Lower lobe of right lung (tissue), 2 donors: ENCODE results near the gene COQ4. TPM values are rescaled to one million over a fixed set of nuclear protein-coding genes. Genes with fewer than 3 reads are reported as not detected.

ENCODE experiments used
- ATAC-seq, 2 donors: fragments of 200-7000 bp; cut with Tn5 transposase; one replicate each; pipeline ENCODE4 v1.9.1; 2020 to 2022; ENCODE audit warnings: mild to moderate bottlenecking in 2 of 2, moderate library complexity in 2 of 2
- DNase-seq: peaks from one replicate; pipeline ENCODE4 v3.0.0-alpha.2; 2020
- H3K27ac ChIP-seq: fragments of 200-600 bp; one replicate; pipeline ENCODE4 v1.8.0; 2022
- H3K27me3 ChIP-seq: fragments of 200-600 bp; one replicate; pipeline ENCODE4 v1.8.0; 2022; ENCODE audit warnings: low read depth
- H3K36me3 ChIP-seq: fragments of 200-600 bp; one replicate; pipeline ENCODE4 v1.8.0; 2022; ENCODE audit warnings: mild to moderate bottlenecking
- H3K4me1 ChIP-seq: fragments of 200-600 bp; one replicate; pipeline ENCODE4 v1.8.0; 2022
- H3K4me3 ChIP-seq: fragments of 200-600 bp; one replicate; pipeline ENCODE4 v1.8.0; 2022; ENCODE audit warnings: mild to moderate bottlenecking
- H3K9me3 ChIP-seq: fragments of 200-600 bp; one replicate; pipeline ENCODE4 v1.8.0; 2022
- intact Hi-C: fragments of 100-400 bp; cut with DNase I; formaldehyde crosslinking; loops from one replicate; pipeline ENCODE4 v1.11.0; 2022
- total RNA-seq: library from RNA; stranded (reverse); fragmentation: NEBNext Ultra II Directional; extraction: Animal tissue kit (Norgen Biotek cat#: 25700); gene quantifications from one replicate; pipeline ENCODE4 v1.2.1, GENCODE V29; 2021
- TF ChIP-seq, protein P1 (sequence below): fragments of 200-600 bp; IDR thresholded peaks from one replicate; pipeline ENCODE4 v1.8.0; 2022; ENCODE audit warnings: antibody characterized with exemption, mild to moderate bottlenecking
- donor health status: DM: no; HTN: yes; CAD: no; lungs with severe emphysema.

Gene COQ4
- total RNA-seq, 1 donor from 2014 or later: 35.9 TPM

DNA sequence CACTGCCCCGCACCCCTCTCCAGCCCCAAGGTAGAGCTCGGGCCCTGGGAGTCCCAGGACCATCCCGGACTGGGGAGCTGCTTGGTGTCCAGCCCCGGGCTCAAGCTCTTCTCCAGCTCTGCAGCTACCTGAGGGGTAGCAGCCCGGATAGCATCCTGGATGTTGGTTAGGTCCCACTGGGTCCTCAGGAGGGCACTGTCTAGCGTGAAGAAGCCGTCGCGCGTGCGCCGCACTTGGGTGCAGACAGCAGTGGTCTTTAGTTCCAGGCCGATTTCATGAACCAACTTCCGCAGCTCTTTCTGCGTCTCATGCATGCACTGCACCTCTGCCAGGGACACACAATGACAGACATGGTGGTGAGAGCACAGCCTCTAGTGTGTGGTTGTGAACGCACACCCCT is 13.1 kb upstream of the COQ4 start:
- Histone ChIP-seq H3K9me3 (no peaks in the 10 kb centered on the region), H3K4me3 (no peak overlapping the region), H3K27ac (no peak overlapping the region), H3K36me3 (peaks cover 56% of the 10 kb centered on the region), H3K27me3 (no peaks in the 10 kb centered on the region), H3K4me1 (no peaks in the 10 kb centered on the region)
- DNase-seq (no peak), ATAC-seq (no peak)
- TF ChIP-seq, protein P1, sequence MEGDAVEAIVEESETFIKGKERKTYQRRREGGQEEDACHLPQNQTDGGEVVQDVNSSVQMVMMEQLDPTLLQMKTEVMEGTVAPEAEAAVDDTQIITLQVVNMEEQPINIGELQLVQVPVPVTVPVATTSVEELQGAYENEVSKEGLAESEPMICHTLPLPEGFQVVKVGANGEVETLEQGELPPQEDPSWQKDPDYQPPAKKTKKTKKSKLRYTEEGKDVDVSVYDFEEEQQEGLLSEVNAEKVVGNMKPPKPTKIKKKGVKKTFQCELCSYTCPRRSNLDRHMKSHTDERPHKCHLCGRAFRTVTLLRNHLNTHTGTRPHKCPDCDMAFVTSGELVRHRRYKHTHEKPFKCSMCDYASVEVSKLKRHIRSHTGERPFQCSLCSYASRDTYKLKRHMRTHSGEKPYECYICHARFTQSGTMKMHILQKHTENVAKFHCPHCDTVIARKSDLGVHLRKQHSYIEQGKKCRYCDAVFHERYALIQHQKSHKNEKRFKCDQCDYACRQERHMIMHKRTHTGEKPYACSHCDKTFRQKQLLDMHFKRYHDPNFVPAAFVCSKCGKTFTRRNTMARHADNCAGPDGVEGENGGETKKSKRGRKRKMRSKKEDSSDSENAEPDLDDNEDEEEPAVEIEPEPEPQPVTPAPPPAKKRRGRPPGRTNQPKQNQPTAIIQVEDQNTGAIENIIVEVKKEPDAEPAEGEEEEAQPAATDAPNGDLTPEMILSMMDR: no peak
- intact Hi-C loops: no loop called here

GRCh38 chr9:128310461-128310860 is 12.2 kb upstream of the COQ4 start:
- TF ChIP-seq, protein P1: no peak
- no peak for DNase-seq
- H3K27ac ChIP-seq: no peak overlapping the region
- intact Hi-C loops: no loop called here
- no peaks in the 10 kb centered on the region for H3K4me1 ChIP-seq
- no peak for ATAC-seq
- H3K36me3 ChIP-seq: peaks cover 65% of the 10 kb centered on the region
- H3K9me3 ChIP-seq: no peaks in the 10 kb centered on the region
- no peak overlapping the region for H3K4me3 ChIP-seq
- no peaks in the 10 kb centered on the region for H3K27me3 ChIP-seq

- Histone ChIP-seq H3K27me3 (no peaks in the 10 kb centered on the region), H3K4me1 (no peaks in the 10 kb centered on the region), H3K36me3 (peaks cover 89% of the 10 kb centered on the region), H3K9me3 (no peaks in the 10 kb centered on the region), H3K4me3 (no peak overlapping the region), H3K27ac (no peak overlapping the region)
- ATAC-seq: no peak
- intact Hi-C loops: no loop called here
- DNase-seq: no peak
- TF ChIP-seq, protein P1: no peak
Observed at GRCh38 chr9:128314697-128315096, 7.9 kb upstream of the COQ4 start.

GRCh38 chr9:128316421-128316820 is 6.2 kb upstream of the COQ4 start:
- TF ChIP-seq, protein P1: no peak
- ATAC-seq: no peak
- no peaks in the 10 kb centered on the region for H3K9me3 ChIP-seq
- no peak overlapping the region for H3K27ac ChIP-seq
- intact Hi-C loops: no loop called here
- H3K4me1 ChIP-seq: peaks cover 3% of the 10 kb centered on the region
- no peak for DNase-seq
- H3K36me3 ChIP-seq: peaks cover 76% of the 10 kb centered on the region
- no peaks in the 10 kb centered on the region for H3K27me3 ChIP-seq
- H3K4me3 ChIP-seq: no peak overlapping the region

DNA sequence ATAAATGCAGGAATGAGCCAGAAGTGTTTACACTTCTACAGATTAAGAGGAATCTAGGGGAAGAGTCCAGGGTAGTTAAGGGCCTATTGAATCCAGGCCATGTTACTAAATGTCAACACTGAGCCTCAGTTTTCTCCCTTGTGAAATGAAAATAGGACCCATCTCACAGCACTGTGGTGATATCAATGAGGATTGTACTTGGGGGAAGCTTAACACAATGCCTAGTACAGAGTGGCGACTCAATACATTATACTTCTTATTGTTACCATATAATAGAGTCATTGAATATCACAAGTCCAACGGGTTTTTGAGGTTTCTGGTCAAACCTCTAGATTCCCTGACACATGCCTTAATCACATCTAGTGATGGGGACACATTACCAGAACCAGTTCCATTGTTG is 5.0 kb upstream of the COQ4 start:
- H3K36me3 ChIP-seq: peaks cover 69% of the 10 kb centered on the region

More for the DNA sequence above, 5.0 kb upstream of the COQ4 start:
- Histone ChIP-seq H3K4me3 (no peak overlapping the region), H3K27me3 (no peaks in the 10 kb centered on the region), H3K4me1 (peaks cover 7% of the 10 kb centered on the region), H3K27ac (no peak overlapping the region), H3K9me3 (no peaks in the 10 kb centered on the region)
- TF ChIP-seq, protein P1: no peak
- ATAC-seq (no peak), DNase-seq (no peak)
- intact Hi-C loops: no loop called here
